Activated CD8-positive, alpha-beta memory T cell treated with anti-CD3 and anti-CD28 coated beads for 36 hours (primary cell): Measurements from ENCODE around the gene STK11. TPM values are rescaled to one million over a fixed set of nuclear protein-coding genes. Genes with fewer than 3 reads are reported as not detected.

Experiments used
- CTCF ChIA-PET: fragments of 350-600 bp; sonication (Branson Sonifier 250); formaldehyde crosslinking; loops from one replicate; lab custom pipeline; 2021; ENCODE audit warnings: antibody characterized with exemption; lab: Charles Lee
- POLR2A ChIA-PET: fragments of 350-600 bp; sonication (Branson Sonifier 250); formaldehyde crosslinking; loops from one replicate; lab custom pipeline; 2021; ENCODE audit warnings: antibody characterized with exemption; lab: Charles Lee
- total RNA-seq, 2 experiments: library from RNA; stranded (reverse); gene quantifications; one replicate each; pipeline ENCODE4 v1.2.3, GENCODE V29; 2021

The STK11 gene
- total RNA-seq, 2 experiments from 2014 or later: 58.7 to 62.5 TPM

DNA sequence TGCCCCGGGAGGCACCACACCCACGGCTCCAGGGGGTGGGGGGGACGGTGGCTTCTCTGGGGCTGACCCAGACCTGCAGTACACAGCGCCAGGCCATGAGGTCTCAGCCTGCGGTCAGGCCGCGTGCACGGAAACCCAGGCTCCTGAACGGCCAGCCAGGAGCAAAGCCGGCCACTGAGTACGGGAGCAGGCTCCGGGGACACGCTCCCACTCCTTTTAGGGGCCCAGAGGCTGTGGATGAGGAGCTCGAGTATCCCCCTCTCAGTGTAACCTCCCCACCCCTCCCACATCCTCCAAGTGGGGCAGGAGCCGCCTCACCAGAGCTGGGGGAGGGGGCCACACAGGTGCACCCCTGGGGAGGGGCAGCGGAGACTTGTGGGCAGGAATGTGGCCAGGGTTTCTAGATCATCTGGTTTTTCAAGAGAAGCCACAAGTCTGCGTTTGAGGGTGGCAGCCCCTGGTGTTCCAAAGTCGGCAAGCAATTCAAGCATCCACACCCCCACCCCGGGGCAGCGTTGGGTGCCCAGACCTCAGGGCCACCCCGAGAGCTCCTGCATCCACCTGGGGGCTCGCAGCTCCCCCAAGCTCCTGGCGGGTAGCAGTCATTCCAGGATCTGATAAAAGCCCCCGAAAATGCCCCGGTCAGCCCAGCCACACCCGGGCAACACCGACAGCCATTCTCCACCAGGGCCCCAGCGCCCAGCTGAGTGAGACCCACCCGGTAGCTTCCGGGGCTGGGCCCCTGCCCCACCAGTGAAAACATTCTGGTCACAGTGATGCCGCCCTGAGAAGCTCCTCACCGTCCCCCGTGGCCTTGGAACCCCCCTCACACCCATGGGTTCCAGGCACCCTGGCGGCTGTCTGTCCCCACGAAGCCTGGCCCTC, 37.6 kb upstream of the STK11 start:
- ChIA-PET CTCF (interaction anchor here (1.0 to 1.1 kb wide), 2 partner anchors 10 to 15 kb away, joined by 3 read pairs; no protein-coding TSS in a partner anchor), POLR2A (no interaction called here)

DNA sequence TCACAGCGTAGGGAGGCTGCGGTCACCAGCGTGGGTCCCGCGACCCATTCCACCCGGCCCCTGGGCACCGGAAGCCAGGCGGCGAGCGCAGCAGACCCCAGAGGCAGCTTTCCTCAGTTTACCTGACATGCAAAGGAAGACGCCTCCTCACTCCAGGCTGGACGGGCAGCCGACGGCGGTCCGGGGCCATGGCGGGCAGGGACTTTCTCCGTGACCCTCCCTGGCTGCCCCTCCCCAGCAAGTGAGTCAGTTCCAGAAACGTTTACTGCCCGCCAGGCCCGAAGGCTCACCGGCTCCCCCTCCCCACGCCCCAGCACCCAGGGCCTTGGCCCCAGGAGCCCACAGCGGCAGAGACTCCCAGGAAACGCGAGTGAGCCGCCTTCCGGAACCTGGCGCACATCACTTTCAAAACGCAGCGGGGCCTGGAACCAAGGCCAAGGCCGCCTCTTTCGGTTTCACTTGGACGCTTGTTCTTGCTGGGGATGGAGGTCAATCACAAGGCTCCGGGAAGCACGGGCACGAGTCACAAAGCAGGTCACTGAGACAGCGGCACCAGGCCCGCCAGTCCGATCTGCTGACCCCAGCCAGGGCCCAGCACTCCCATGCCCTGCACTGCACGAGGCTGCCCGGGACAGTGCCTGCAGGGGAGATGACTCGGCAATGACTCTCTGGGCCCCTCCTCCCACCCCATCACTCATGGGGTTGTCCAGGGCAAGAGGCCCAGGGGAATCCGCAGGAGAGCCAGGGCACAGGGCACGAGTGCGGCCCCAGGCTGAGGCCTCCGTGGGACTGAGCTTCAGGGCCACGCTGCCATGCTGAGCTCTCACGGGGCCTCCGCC, 36.8 kb upstream of the STK11 start:
- ChIA-PET CTCF (interaction anchor here (1.0 kb wide), 1 partner anchor 16 kb away, joined by 3 read pairs; no protein-coding TSS in a partner anchor), POLR2A (no interaction called here)

DNA sequence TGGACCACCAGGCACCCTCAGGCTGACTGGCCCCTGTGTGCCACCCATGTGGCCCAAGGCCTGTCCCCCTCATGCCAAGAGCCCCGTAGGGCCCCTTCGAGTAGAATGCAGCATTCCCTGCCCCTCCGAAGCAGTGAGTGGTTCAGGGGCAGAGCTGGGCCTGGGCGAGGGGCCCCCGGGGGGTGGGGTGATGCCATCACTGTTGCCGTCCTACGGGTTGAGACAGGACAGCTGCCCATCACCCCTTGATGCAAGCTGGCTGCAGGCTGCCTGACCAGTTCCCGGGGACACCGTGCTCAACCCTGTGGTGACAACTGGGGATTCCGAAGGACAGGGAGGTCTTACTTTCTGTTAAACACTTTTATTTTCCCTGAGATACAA, 36.2 kb upstream of the STK11 start:
- ChIA-PET CTCF (no interaction called here), POLR2A (no interaction called here)

DNA sequence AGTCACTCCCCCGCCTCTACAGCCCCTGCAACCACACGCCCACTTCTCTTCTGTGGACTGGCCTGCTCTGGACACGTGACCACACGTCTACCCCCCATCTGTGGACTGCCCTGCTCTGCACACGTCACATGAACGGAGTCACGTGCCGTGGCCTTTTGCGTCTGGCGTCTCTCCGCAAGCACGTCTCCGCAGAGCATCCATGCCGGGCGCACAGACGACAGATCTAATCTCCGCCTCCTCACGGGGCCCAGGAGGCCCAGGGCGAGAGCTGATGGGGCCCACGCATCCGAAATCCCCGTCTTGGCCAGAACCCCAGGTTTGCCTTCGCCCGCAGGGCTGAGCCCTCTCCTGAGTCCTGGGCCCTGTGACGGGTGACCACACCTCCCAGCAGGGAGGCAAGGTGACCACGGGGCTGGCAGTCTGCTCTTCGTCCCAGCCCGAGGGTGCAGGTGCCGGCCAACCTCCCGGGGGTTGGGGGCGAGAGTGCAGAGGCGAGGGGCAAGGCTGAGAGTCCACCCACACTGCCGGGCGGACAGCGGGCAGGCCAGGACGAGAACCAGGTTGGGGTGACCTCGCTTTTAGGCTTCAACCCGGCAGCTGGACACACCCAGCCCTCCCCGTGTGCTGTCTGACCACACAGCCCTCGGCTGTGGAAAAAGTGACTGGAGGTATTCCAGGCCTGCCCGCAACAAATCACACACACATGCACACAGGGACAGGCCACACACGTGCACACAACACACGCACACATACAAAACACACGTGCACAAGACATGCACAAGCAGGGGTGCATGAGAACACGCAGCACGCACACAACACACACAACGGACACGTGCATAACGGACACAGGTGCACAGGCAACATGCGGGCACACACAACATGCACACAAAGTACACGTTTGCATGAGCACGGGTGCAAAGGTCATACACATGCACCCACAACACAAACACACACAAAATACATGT, 35.4 kb upstream of the STK11 start:
- ChIA-PET CTCF (no interaction called here), POLR2A (no interaction called here)

DNA sequence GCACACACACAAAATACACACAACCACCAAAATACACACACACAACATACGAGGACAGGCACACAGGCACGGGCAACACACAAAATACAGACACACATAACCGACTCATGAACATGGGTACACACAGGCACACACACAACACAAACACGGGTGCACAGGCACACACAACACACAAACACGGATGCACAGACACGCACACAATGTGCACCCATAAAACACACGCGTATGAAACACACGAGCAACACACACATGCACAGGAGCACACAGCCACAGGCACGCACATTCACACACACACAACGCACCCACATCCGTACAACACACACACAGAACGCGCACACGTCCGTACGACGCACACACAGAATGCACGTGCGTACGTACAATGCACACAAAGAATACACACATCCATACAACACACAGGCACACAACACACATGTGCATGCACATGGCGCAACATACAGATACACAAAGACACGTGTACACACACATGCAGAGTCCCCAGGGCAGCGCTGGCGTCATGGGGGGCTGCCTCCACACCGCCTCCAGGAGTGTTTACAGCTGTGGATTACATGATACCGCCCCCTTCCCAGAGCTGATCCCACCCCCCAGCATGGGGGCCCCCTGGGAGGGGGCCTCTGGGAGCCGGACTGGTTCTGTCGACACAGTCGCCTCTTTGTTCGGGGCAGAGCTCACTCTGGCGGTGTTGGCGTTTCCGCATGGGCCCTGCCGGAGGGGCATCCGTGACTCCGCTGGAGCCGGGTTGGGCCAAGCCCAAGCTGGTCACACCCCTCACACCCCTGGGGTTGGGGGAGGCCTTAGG, 34.4 kb upstream of the STK11 start:
- CTCF ChIA-PET: no interaction called here
- POLR2A ChIA-PET: no interaction called here

DNA sequence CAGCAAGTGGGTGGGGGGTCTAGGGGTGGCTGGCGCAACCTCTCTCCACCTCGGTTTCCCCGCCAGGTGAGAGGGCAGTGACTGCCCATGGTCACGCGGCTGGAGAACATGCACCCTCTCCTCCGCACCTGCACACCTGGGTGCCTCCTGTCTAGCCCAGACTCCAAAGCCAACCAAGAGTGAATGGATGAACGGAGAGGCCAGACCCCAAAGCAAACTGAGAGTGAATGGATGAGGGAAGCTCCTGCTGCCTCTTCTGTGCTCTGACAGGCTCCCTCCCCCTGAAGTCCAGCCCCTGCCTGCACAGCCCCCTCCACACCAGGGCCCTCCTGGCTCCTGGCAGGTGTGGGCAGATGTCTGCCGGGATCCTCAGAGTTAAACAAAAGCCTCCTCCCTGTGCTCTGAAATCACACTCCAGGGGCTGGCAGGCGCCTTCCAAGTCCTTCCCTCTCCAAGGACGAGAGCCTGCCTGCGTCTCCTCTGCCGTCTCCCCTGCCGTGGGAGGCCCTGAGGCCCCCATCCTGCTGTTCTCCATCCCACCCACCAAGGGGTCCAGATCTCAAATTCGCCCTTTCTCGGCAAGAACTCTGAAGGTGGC, 33.7 kb upstream of the STK11 start:
- POLR2A ChIA-PET: no interaction called here
- CTCF ChIA-PET: no interaction called here

DNA sequence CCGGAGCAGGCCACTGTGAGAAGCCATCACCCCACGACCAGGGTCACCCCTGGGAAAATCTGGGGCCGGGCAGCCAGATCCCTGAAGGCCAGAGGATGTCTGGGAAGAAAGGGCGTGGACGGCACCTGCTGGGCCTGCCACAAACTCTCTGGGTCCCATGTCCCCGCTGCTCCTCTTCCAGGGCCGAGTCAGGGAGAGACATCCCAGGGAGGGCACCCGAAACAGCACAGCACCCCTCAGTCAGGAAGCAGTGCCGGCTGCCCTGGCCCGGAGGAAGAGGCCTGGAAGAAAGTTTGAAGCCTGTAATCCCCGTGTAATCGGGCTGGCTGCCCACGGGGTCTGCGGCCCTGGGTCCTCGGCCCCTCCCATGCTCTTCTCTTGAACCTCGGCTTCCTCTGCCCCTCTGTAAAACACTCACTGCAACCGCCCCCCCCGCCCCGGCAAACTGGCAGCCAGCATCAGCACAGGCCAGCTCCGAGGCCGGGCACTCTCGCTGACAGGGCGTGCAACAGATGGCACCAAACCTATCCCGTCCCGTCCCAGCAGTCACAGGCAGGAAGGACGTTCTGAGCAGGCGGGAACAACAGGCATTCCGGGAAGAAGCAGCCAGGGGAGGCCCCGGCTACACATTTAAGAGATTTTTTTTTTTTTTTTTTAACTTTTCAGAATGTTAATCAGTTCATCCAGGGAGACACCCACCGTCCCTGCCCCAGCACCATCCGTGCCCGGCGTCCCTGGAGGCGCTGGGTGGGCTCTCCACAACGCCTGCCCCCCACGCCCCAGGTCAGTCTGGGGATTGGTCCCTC, 33.0 kb upstream of the STK11 start:
- CTCF ChIA-PET: no interaction called here
- POLR2A ChIA-PET: no interaction called here

DNA sequence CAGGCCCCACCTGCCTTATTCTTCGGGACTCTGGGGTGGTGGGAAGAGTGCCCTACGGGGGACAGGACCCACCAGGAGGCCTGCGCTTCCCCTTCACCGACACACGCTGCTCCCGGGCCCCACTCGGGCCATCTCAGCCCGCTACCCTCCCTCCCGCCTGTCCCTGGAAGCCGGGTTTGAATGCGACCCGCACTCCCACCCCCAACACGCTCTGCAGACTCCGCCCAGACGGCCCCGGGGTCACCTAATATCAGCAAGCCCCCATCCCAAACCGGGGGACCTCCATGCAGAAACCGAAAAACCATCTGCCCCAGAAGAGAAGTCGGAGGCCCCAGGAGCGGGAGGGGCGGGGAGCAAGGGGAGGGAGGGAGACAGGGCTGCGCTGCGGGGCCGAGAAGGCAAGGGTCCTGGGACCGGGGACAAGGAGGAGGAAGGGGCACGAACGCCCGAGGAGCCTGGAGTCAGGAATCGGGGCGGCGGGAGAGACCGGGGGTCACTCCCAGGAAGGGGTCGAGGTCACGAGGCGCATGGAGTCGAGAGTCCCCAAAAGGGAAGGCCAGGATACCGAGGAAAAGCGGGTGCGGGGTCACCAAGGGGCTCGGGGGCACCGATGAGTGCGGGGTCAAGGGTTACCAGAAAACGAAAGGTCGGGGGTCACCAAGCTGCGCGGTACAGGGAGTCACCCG, 32.3 kb upstream of the STK11 start:
- POLR2A ChIA-PET: no interaction called here
- CTCF ChIA-PET: no interaction called here

DNA sequence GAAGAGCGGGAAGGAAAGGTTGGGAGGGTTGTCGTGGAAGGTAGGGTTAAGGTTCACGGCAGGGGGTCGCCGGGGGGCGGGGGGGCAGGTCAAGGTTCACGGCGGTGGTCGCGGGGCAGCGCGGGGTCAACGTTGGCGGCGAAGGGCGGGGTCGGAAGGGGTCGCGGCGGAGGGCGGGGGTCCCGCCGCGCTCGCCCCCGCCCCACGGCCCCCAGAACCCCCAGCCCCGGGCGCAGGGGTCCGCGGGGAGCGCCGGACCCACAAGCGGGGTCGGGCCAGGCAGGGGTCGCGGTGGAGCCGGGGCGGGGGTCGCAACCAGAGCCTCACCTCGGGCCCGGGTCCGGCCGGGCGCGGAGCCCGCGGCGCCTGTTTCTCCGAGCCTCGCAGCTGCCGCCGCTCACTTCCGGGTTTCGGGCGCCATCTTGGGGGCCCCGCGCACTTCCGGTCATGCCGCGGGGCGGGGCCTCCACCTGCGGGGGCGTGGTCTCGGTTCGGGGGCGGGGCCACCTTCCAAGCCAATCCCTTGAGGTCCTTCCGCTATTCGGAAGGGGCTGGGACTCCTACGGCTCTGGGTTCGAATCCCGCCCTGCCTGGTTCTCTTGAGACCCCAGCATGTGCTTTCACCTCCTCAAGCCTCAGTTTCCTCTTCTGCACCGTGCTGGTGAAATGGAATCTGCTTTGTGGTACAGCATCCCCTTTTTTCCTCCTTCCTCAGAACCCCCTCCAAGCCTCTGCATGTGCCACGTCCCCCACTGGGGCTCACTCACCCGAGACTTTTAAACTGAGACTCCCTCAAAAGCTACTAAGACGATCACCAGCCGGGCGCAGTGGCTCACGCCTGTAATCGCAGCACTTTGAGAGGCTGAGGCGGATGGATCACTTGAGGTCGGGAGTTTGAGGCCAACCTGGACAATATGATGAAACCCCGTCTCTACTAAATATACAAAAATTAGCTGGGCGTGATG, 31.5 kb upstream of the STK11 start, which contains the start of gene SBNO2:
Gene SBNO2 (minus strand): TSS at position 424 of the 965 bp plus-strand sequence. CDS start 19,992 bp downstream, outside the sequence.
- ChIA-PET POLR2A (no interaction called here), CTCF (no interaction called here)

DNA sequence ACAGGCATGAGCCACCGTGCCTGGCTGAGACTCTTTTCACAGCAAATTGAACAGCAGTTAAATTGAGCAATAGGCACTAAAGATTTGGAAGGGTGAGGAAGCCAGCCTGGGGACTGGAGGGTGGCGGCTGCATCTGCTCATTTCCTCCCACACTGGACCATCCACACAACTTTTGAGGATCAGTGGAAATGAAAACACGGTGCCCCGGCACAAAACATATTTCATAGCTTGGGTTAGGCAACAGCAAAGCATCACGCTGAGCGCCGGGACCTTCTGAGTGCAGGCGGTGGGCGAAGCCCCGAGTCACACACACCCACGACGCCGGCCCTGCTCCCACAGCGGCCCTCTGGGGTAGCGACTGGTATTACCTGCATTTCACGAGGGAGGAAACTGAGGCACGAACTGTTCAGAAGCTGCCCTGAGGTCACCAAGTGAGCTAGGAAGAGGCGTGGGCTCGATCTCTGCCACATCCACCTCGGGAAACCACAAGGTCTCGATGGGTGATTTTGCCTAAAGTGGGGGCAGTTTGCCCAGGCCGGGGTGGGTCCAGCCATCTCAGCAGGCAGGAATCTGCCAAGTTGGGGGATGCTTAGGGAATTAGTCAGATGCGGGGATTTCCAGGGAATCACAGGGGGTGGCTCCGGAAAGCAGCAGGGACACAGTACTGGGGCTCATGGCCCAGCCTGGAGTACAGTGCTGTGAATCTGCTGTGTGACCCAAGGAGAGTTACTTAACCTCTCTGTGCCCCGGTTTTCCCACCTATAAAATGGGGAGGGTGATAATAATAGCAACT, 28.1 kb upstream of the STK11 start:
- ChIA-PET POLR2A (no interaction called here), CTCF (interaction anchor here (0.7 to 1.2 kb wide), 3 partner anchors 10 to 15 kb away, joined by 3 read pairs; no protein-coding TSS in a partner anchor)

DNA sequence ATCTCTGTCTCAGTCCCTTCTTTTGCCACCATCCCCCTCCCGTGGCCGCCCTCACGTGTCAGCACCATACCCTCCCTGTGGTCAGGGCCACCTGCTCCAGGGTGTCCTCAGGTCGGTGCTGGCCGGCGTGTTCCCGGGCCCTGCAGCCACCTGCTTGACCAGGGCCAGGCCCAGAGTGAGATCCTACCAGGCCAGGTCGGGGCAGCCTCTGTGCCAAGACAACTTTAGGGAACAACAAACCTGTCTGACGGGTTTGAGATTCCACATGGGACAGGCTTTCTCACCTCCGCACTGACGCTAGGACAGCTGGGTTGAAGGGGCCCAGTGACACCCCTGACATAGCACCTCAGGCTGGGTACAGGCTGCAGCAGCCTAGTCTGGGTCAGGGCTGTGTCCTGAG, 24.0 kb upstream of the STK11 start:
- ChIA-PET POLR2A (interaction anchor here (0.6 kb wide), 1 partner anchor 188 kb away, joined by 7 read pairs; no protein-coding TSS in a partner anchor), CTCF (interaction anchor here (1.0 kb wide), 1 partner anchor 114 kb away, joined by 3 read pairs; no protein-coding TSS in a partner anchor)

DNA sequence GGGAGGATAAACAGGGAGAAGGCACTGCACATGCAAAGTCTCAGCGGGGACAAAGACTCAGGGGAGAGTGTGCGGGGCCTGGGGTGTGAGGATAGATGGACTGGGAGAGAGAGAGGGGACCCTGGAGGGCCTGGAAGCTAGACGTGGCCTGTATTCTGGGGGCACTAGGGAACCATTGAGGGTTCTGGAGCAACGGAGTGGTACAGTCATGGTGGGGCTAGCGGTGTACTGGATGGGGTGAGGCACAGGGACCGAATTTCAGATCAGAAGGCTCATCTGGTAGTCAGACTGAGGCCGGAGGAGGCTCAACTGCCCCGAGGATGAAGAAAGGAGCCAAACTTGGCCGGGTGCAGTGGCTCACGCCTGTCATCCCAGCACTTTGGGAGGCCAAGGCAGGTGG, 23.5 kb upstream of the STK11 start:
- ChIA-PET CTCF (interaction anchor here (1.0 kb wide), 1 partner anchor 114 kb away, joined by 3 read pairs; no protein-coding TSS in a partner anchor), POLR2A (no interaction called here)

DNA sequence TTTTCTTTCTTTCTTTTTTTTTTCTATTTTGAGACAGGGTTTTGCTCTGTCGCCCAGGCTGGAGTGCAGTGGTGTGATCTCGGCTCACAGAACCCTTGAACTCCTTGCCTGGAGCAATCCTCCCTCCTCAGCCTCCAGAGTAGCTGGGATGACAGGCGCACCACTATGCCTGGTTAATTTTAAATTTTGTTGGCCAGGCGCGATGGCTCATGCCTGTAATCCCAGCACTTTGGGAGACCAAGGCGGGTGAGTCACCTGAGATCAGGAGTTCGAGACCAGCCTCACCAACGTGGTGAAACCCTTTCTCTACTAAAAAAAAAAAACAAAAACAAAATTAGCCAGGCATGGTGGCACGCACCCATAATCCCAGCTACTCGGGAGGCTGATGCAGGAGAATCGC, 22.9 kb upstream of the STK11 start:
- POLR2A ChIA-PET: interaction anchor here (0.6 kb wide), 1 partner anchor 51 kb away, joined by 3 read pairs; no protein-coding TSS in a partner anchor

DNA sequence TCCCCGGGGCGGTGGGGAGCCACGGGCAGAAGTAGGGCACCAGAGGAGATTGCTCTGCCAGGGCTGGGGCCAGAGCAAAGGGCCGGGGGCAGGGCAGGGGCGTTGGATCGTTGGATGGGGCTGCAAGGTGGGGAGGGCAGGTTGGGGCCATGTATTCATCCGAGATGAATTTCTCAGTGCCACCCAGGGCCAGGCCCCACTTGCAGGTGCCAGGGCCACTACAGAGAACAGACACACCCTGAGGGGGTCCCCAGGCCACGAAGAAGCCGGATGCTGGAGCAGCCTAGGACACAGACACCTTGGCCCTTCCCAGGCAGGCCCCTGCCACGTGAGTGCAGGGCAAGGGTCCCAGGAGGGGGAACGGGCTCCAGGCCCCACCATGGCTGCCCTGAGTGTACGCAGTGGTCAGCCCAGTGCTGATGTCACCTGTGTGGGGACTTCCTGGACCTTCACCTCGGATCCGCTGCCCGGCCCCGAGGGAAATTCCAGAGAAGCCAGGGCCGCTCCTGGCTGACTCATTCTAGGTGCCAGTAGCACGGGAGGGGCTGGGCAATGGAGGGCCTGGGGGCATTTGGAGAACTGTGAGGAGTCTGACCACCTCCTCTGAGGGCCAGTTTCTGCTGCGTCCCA, 21.9 kb upstream of the STK11 start:
- ChIA-PET CTCF (interaction anchor here (0.6 kb wide), 1 partner anchor 11 kb away, joined by 4 read pairs; no protein-coding TSS in a partner anchor), POLR2A (interaction anchor here (0.6 kb wide), 1 partner anchor 52 kb away, joined by 3 read pairs; no protein-coding TSS in a partner anchor)

More for the DNA sequence above, 22.9 kb upstream of the STK11 start:
- CTCF ChIA-PET: no interaction called here
